Measurements from ENCODE around the gene LRP5.

GRCh38 chr11:68364581-68364980, 52.2 kb downstream of the LRP5 start:
- TF ChIP-seq CTCF (IDR thresholded peaks at IDR 0.05), result no peak
- TF ChIP-seq POLR2A (IDR thresholded peaks at IDR 0.05), result no peak

All from testis (tissue), 2 donors.